PC-9 (cell line): ENCODE measurements around the gene SHTN1. TPM values are rescaled to one million over a fixed set of nuclear protein-coding genes. Genes with fewer than 3 reads are reported as not detected.

Experiments
- BruUV-seq: library from RNA; stranded (reverse); fragments of 400-500 nt; replicated peaks from 2 replicates; lab custom pipeline; 2021; lab: Mats Ljungman, UMichigan
- CTCF ChIA-PET: fragments of 300-600 bp; sonication (Branson Sonifier 250); formaldehyde crosslinking; loops from one replicate; lab custom pipeline; 2022; ENCODE audit warnings: antibody characterized with exemption; lab: Charles Lee
- POLR2A ChIA-PET: fragments of 300-600 bp; sonication (Branson Sonifier 250); formaldehyde crosslinking; loops from one replicate; lab custom pipeline; 2022; ENCODE audit warnings: antibody characterized with exemption; ENCODE audit not compliant: unreplicated experiment; lab: Charles Lee
- DNase-seq, 2 experiments: peaks; one replicate each; pipeline versions ENCODE4 v3.0.0 to v3.0.0-alpha.2; 2015 to 2022; ENCODE audit warnings: mixed read lengths in 1 of 2
- H2AFZ ChIP-seq: fragments of 200-600 bp; sonication (generic); 2 replicates; pipeline ENCODE4 v1.8.1; 2017; ENCODE audit warnings: antibody characterized with exemption
- H3F3A ChIP-seq: fragments of 200-600 bp; sonication (generic); 2 replicates; pipeline ENCODE4 v1.8.1; 2017; ENCODE audit warnings: antibody characterized with exemption, mild to moderate bottlenecking, low read depth; ENCODE audit not compliant: insufficient read depth
- H3K27ac ChIP-seq: fragments of 200-600 bp; sonication (generic); 2 replicates; pipeline ENCODE4 v1.6.1; 2016; ENCODE audit warnings: mixed run types
- H3K27me3 ChIP-seq: fragments of 200-600 bp; sonication (generic); 2 replicates; pipeline ENCODE4 v1.6.1; 2016; ENCODE audit warnings: low read depth, mixed run types; ENCODE audit not compliant: insufficient read depth
- H3K36me3 ChIP-seq: fragments of 200-600 bp; sonication (generic); 2 replicates; pipeline ENCODE4 v1.6.1; 2016; ENCODE audit warnings: low read depth, mixed run types
- H3K4me1 ChIP-seq: fragments of 200-600 bp; sonication (generic); replicated peaks from 2 replicates; pipeline ENCODE4 v1.6.1; 2016; ENCODE audit warnings: mixed run types; ENCODE audit not compliant: insufficient read depth
- H3K4me2 ChIP-seq: fragments of 200-600 bp; sonication (generic); 2 replicates; pipeline ENCODE4 v1.6.1; 2017; ENCODE audit warnings: mixed run types
- H3K4me3 ChIP-seq: fragments of 200-600 bp; sonication (generic); 2 replicates; pipeline ENCODE4 v1.6.1; 2016; ENCODE audit warnings: mixed run types
- H3K79me2 ChIP-seq: fragments of 200-600 bp; sonication (generic); 2 replicates; pipeline ENCODE4 v1.6.1; 2017; ENCODE audit warnings: low read depth, mixed run types
- H3K9me2 ChIP-seq: fragments of 200-600 bp; sonication (generic); 2 replicates; pipeline ENCODE4 v1.8.1; 2017; ENCODE audit warnings: mild to moderate bottlenecking; ENCODE audit not compliant: insufficient read depth
- H3K9me3 ChIP-seq: fragments of 200-600 bp; sonication (generic); 2 replicates; pipeline ENCODE4 v1.8.1; 2016; ENCODE audit warnings: low read depth; ENCODE audit not compliant: insufficient read depth
- H4K20me1 ChIP-seq: fragments of 200-600 bp; sonication (generic); 2 replicates; pipeline ENCODE4 v1.8.1; 2017; ENCODE audit not compliant: insufficient read depth
- EZH2 ChIP-seq: fragments of 200-600 bp; sonication (generic); IDR thresholded peaks from 2 replicates; pipeline ENCODE4 v1.8.0; 2017; ENCODE audit warnings: antibody characterized with exemption, low read depth
- intact Hi-C: fragments of 100-400 bp; cut with micrococcal nuclease; formaldehyde crosslinking; loops from one replicate; pipeline ENCODE4 v1.10.0; 2022; ENCODE audit not compliant: unreplicated experiment
- total RNA-seq: library from RNA; stranded (reverse); gene quantifications from 2 replicates; pipeline ENCODE4 v1.2.3, GENCODE V29; 2021
- TF ChIP-seq, protein P1 (sequence below): fragments of 200-600 bp; sonication (generic); conservative IDR thresholded peaks from 2 replicates; pipeline ENCODE4 v1.6.1; 2017; ENCODE audit warnings: mixed run types, antibody characterized with exemption, mild to moderate bottlenecking, moderate library complexity

SHTN1 gene
- total RNA-seq, 1 experiment from 2014 or later = 33.6 TPM

DNA sequence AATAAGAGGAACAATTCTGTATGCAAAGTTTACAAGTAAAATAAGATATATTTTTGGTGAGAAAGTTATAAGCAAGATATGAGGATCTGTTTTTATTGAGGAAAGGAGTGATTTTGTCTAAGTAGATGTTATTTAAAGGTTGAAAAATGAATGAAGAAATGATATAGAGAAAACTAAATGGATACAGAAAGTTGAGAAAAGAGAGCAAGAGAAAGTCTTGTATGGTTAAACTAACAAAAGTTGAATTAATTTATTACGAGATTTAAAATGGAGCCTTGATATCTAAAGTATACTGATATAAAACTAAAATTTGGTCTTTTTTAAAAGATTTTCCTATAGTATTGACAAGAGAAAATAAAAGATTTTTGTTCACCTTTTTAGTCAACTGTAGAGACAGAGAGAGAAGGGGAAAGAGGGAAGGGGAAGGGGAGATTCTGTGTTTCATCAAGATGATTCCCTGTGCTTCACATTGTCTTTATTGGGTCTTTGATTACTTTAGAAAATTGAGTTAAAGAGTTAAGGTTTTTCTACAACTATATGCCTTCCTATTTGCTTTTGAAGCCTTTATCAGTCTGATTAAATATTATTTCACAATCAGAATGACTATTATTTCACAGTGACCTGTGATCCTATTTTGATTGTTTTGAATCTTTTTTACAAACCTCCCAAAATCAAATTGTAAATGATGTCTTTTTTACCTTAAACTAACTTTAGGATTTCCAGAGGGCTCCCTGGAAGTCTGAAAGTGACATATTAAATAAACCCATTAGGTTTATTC, 10.7 kb downstream of the SHTN1 start:
- intact Hi-C loops = no loop called here
- DNase-seq = no peak
- H3K4me1 ChIP-seq = no peaks in the 10 kb centered on the region
- H3K4me2 ChIP-seq = no peak overlapping the region
- no peak overlapping the region for H2AFZ ChIP-seq
- no peaks in the 10 kb centered on the region for H3K27me3 ChIP-seq
- 0 out of 2 replicates have a peak, but pooled peaks cover 14% of the 10 kb centered on the region for H3K79me2 ChIP-seq
- ChIA-PET POLR2A (no interaction called here), CTCF (no interaction called here)
- H3K36me3 ChIP-seq = no peaks in the 10 kb centered on the region
- BruUV-seq = no TSS peak
- H4K20me1 ChIP-seq = no peaks in the 10 kb centered on the region
- TF ChIP-seq, protein P1, sequence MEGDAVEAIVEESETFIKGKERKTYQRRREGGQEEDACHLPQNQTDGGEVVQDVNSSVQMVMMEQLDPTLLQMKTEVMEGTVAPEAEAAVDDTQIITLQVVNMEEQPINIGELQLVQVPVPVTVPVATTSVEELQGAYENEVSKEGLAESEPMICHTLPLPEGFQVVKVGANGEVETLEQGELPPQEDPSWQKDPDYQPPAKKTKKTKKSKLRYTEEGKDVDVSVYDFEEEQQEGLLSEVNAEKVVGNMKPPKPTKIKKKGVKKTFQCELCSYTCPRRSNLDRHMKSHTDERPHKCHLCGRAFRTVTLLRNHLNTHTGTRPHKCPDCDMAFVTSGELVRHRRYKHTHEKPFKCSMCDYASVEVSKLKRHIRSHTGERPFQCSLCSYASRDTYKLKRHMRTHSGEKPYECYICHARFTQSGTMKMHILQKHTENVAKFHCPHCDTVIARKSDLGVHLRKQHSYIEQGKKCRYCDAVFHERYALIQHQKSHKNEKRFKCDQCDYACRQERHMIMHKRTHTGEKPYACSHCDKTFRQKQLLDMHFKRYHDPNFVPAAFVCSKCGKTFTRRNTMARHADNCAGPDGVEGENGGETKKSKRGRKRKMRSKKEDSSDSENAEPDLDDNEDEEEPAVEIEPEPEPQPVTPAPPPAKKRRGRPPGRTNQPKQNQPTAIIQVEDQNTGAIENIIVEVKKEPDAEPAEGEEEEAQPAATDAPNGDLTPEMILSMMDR = no peak
- TF ChIP-seq EZH2 = no peak
- no peak overlapping the region for H3K27ac ChIP-seq
- no peaks in the 10 kb centered on the region for H3K9me2 ChIP-seq
- H3K9me3 ChIP-seq = no peaks in the 10 kb centered on the region
- H3K4me3 ChIP-seq = no peak overlapping the region
- no peaks in the 10 kb centered on the region for H3F3A ChIP-seq

DNA sequence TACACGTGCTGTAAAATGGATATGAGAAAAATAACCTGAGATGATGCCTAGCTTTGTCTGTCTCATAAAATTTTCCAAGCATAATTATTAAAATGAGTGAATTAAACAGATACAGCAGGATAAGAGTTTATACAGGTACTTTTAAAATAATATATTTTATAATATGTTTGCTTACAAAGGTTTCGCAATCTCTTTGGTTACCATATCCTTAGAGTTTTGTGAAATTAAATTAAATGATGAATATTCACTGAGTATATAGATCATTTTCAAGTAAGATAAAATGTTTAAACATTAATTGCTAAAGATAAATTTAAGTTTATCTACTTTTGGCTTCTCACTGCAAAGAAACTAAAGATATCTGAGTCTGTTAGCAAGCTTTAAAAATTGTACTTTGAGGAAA, 11.4 kb downstream of the SHTN1 start:
- Histone ChIP-seq H3K4me2 (no peak overlapping the region), H3K9me3 (no peaks in the 10 kb centered on the region), H2AFZ (no peak overlapping the region), H3F3A (no peaks in the 10 kb centered on the region), H3K79me2 (0 out of 2 replicates have a peak, but pooled peaks cover 8% of the 10 kb centered on the region), H3K4me1 (no peaks in the 10 kb centered on the region), H3K36me3 (no peaks in the 10 kb centered on the region), H3K27ac (no peak overlapping the region), H3K4me3 (no peak overlapping the region), H3K27me3 (no peaks in the 10 kb centered on the region), H4K20me1 (no peaks in the 10 kb centered on the region), H3K9me2 (no peaks in the 10 kb centered on the region)
- intact Hi-C loops = no loop called here
- DNase-seq = no peak
- TF ChIP-seq, protein P1 = no peak
- TF ChIP-seq EZH2 = no peak
- ChIA-PET POLR2A (no interaction called here), CTCF (no interaction called here)
- BruUV-seq = no TSS peak

DNA sequence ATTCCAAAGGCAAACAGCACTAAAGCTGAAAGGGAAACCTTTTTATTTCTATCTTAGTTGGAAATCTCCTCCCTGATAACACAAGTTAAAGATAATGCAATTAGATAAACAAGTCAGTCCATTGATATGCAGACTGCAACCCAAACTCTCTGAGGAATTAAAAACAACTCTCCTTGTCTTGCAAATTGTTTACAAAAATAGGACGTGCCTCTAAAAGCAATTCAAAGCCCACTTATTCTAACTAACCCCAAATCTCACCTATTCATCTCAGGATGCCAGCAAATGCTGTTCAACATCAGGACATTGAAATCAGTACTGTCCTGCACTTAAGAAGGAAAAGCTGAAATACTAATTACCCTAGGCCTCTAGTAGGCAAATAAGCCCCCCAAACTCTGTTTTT, 12.8 kb downstream of the SHTN1 start:
- no peaks in the 10 kb centered on the region for H3K36me3 ChIP-seq
- POLR2A ChIA-PET = no interaction called here
- H4K20me1 ChIP-seq = no peaks in the 10 kb centered on the region
- DNase-seq = no peak
- H3K27me3 ChIP-seq = no peaks in the 10 kb centered on the region
- H3K4me3 ChIP-seq = no peak overlapping the region
- CTCF ChIA-PET = no interaction called here
- H3K4me2 ChIP-seq = no peak overlapping the region
- no peaks in the 10 kb centered on the region for H3K4me1 ChIP-seq
- H3K79me2 ChIP-seq = 0 out of 2 replicates have a peak, but pooled peaks cover 5% of the 10 kb centered on the region
- H2AFZ ChIP-seq = no peak overlapping the region
- BruUV-seq = no TSS peak
- TF ChIP-seq, protein P1 = no peak
- no peak for TF ChIP-seq EZH2
- no peaks in the 10 kb centered on the region for H3K9me3 ChIP-seq
- no peak overlapping the region for H3K27ac ChIP-seq
- H3F3A ChIP-seq = no peaks in the 10 kb centered on the region
- intact Hi-C loops = no loop called here
- no peaks in the 10 kb centered on the region for H3K9me2 ChIP-seq
